NCI-H187 (cell line): ENCODE data around the gene OR2T3.
"Not testable (repeated sequence)": the region's sequence is repeated elsewhere in the genome, so short reads cannot be mapped to it uniquely, and the experiment has no call there.

Experiments
- DNase-seq, 2 experiments: peaks; one replicate each; lab custom pipeline; 2025; lab: John Stamatoyannopoulos, UW

The OR2T3 gene, protein sequence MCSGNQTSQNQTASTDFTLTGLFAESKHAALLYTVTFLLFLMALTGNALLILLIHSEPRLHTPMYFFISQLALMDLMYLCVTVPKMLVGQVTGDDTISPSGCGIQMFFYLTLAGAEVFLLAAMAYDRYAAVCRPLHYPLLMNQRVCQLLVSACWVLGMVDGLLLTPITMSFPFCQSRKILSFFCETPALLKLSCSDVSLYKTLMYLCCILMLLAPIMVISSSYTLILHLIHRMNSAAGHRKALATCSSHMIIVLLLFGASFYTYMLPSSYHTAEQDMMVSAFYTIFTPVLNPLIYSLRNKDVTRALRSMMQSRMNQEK

DNA sequence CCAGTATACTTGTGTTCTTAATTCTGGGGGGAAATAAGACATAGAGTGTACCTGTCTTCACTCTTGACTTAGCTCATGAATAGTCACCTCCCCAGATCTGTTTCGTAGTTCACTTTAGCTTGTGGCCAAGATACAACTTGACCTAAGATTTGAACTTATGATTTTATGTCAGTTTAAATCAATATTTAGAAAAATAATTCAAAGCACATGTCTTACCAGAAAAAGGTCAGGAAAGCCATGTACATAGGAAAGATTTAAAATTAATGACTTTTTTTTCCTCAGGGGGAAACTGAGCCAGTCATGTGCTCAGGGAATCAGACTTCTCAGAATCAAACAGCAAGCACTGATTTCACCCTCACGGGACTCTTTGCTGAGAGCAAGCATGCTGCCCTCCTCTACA is at the start of gene OR2T3:
Gene OR2T3 (plus strand): TSS at position 301 of the 400 bp plus-strand sequence. CDS start 0 bp downstream, at position 301.
- DNase-seq: not testable (repeated sequence)

DNA sequence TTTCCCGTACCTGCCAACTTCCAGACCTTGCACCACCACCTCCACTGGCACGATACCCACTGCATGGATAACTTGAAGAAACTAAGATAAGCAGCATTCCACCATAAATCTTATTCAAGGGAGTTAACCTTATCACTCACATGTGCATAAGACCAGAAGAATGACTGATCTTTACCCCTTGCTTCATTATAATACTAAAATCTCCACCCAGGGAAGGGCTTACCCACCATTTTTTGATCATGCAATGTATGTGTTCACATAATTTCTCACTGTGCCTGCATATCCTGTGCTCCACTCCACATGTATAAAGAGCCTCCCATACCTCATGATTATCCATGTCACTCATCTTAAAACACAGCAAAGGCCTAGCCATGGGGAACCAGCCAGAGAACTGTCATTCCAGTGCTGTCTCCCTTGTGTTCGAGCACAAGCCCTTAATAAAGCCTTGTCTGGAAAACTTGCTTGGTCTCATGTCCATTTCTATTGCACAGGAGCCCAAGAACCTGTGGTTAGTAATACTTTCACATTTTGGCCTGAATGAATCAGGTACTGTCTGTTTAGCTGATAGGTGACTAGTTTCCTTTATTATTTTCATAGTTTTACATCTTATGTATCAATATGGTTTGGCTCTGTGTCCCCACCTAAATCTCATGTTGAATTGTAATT is 45.5 kb upstream of the OR2T3 start:
- DNase-seq: not testable (repeated sequence)

DNA sequence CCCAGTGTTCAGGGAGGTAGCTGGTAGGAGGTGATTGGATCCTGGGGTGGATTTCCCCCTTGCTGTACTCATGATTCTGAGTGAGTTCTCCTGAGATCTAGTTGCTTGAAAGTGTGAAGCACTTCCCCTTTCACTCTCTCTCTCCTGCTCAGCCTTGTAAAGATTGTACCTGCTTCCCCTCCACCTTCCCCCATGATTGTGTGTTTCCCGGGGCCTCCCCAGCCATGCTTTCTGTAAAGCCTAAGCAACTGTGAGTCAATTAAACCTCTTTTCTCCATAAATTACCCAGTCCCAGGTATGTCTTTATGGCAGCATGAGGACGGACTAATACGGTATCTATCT is 45.0 kb upstream of the OR2T3 start:
- DNase-seq: not testable (repeated sequence)

DNA sequence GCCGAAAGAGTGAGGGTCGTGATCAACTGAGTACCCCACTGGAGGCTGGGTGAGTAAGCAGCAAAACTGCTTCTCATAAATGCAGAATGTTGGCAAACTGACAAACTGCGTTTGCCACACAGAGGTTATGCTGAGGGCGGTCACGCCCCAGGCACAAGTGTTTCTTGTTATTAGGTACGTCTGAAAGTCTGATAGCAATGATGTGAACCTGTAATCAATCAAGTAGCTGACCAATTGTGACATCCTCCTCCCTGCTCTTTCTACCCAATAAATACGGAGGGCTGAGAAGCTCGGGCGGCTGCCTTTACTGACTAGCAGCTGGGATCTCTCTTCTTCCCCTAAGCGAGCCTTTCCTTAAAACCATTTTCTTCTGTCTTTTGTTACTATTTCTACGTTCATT is 41.5 kb upstream of the OR2T3 start:
- not testable (repeated sequence) for DNase-seq

DNA sequence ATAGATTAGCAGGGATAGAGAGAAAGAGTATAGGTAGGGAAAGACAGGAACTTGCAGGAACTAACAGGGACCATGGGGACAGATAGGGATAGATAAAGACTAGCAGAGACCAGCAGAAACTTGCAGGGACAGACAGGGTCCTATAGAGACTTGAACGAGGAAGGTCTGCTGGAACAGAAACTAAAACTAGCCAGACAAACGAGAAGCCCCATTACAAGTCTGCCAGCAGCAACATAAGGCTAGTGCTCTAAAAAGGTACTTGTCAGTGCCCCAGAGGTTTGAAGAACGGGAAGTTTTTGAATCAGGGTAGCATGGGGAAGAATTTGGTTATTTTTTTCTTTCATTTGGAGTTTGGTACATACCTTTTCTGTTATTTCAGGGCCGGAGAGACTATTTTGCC is 41.0 kb upstream of the OR2T3 start:
- not testable (repeated sequence) for DNase-seq

DNA sequence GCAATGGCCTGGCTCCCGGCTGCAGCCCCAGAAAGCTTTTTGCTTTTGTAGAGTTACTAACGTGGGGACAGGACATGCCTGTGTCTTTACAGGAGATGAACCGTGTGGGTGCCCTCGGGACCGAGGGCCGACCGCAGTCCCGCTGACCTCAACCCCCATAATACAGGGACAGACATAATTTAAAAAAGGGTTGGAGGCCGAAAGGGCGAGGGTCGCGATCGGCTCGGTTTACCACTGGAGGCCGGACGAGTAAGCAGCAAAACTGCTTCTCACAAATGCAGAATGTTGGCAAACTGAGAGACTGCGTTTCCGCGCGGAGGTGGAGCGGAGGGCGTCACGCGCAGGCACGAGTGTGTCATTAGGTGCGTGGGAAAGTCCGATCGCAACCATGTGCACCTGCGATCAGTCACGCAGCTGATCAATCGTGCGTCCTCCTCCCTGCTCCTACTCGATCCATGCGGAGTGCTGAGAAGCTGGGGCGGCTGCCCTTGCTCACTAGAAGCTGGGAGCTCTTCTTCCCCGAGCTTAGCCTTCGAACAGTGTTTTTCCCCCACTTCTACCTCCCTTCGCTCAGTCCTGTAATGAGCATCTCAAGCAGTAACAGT is 39.2 kb upstream of the OR2T3 start:
- DNase-seq: not testable (repeated sequence)

DNA sequence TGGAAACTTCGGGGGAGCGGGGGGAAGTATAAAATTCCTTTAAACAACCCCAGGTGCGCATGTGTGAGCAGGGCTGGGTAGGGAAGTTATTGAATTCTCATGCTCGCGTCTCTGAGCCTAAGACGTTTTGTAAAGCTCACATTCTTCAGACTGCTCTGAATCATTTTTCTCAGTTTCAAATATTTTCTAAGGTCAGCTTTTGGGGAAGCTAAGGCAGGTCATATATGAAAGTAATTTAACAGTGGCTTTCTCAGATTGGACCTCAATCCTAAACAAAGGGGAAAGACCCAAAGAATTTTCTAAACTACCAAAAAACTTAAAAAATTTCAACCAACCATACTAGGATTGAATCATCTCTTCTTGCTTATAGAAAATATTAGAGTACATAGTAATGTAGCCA is 38.2 kb upstream of the OR2T3 start:
- not testable (repeated sequence) for DNase-seq

DNA sequence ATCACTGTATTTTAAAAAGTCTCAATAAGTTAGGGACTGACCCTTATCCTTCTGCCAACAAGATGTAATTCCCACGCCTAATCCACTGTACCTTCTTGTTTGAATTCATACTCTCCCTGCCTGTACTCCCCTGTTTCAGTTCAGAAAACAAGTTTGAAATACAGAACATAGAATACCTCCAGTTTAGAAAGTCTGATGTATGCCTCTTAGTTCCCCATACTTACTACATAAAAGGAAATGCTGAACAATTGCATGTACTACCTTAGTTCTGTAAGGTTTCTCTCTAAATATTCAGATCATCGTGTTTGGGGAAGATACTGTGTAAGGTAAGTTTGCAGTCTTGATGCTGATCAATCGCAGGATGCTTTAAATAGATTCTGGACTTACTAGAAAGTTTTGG is 36.8 kb upstream of the OR2T3 start:
- DNase-seq: not testable (repeated sequence)

DNA sequence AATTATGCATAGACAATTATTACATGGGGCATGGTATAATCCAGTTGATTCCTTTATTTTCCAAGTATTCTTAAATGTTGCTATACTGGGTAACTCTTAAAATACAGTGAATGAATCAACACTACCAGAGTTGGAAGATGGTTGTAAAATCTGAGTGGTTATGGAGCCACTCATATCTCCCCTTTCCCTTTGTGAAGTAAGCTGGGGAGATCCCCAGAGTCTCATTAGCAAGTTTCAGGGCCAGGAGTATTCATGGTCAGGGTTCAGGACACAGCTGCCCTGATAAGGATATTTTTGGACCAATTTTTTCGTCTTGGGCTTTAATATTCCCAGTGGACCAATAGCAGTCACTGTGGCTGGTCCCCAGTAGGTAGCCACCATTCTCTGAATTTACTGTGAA is 34.5 kb upstream of the OR2T3 start:
- DNase-seq: not testable (repeated sequence)

DNA sequence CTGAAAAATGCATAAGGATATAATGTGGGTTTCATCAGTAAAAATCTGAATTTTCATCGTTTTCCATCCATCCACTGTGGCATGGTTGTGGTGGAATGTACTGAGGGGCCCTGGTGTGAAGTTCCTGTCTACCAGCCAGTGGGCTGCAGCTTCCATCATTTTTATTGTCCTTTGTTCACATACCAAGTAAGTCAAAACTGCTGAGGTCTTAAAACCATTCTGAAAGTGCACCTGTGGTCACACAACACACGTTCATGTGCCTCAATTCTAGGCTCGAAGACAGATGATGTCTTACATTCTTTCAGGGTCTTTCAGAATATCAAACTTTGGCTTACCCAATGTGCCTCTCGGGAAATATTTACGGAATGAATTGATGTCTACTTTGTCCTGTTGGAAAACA is 33.9 kb upstream of the OR2T3 start:
- DNase-seq: not testable (repeated sequence)

DNA sequence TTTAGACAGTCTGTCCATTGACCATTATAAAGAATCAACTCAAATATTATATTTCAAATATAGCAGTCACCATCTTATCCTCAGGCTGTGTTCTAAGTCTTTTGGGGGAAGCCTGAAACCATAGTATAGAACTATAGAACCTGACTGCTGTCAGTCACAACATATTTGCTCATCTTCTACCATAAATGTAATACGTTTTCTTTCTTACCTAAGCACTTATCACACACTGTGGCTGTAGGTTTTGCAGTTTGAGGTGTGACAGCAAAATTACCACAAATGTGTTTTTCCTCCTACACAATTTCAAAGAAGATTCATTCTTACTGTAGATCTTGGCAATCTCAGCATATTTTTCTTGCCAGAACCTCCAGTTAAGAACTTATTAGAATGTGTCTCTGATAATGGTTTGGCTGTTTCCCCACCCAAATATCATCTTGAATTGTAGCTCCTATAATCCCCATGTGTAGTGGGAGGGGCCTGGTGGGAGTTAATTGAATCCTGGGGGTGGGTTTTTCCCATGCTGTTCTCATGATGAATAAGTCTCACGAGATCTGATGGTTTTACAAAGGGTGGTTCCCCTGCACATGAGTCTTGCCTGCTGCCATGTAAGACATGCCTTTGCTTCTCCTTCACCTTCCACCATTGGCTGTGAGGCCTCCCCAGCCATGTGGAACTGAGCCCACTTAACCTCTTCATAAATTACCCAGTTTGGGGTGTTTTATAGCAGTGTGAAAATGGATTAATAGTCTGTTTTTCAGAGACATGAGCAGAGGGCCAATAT is 30.5 kb upstream of the OR2T3 start:
- not testable (repeated sequence) for DNase-seq

DNA sequence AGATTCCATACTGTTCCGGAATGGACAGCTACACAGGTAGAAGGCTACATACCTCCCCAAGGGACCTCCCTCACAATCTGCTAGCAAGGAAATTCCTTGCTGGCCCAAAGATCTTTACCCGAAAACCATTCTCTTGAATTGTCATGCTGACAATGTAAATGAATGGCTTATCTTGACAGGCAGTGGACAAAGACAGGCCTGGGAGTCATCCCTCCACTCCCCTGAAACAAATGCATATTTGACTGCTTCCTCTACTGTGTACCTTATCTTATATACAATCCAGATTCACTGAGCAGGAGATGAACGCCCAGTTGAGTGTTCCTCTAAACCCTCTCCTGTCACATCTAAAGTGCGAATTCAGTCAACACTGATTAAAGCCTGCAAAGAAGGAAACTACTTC is 28.5 kb upstream of the OR2T3 start:
- DNase-seq: not testable (repeated sequence)

DNA sequence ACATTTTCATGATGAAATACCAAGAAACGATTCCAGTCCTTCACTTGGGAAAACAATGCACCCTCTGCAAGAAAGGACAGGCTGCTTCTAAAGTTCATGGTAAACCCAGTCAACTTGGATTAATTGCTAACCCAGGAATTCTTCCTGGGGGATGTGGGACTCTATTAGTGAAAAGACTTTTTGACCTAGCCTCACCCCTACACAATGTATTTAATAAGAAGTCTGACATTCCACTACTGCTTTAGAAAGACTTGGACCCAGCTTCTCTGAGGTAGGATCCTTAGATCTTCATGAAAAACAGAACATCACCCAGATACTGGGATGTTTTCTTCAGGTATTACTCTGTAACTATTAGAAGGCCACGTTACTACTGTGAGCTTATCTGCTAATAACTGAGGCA is 27.8 kb upstream of the OR2T3 start, which contains the start of gene OR2T2:
Gene OR2T2 (plus strand): TSS at position 239 of the 400 bp plus-strand sequence. CDS start 7,161 bp downstream, outside the sequence.
- not testable (repeated sequence) for DNase-seq

DNA sequence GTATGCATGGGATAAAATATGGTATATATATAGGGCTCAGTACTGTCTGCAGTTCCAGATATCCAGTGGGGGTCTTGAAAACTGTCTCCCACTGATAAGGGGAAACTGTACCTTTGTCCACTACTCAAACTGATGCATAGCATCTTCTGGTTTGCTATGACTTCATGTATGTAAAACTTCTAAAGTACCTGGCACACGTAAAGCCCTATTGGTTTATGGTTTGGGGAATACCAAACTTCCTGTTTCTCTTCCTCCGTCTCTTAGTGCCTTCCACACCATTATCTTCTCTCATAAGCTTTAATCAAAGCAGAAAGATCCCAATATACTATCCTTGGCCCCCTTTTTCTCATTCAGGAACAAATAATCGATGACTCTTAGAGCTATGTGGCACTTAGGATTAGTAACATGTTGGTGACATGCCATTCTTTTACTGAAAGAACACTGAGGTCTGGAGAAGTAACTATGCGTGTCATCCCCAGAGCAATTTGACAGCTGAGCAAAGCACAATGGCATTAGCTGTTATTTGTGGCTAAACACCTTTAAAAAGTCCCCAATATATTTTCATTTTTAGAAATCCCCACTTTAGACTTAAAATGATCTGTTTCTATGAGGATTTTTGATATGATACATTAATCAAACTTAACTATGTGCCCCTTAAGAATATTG is 24.6 kb upstream of the OR2T3 start:
- not testable (repeated sequence) for DNase-seq

DNA sequence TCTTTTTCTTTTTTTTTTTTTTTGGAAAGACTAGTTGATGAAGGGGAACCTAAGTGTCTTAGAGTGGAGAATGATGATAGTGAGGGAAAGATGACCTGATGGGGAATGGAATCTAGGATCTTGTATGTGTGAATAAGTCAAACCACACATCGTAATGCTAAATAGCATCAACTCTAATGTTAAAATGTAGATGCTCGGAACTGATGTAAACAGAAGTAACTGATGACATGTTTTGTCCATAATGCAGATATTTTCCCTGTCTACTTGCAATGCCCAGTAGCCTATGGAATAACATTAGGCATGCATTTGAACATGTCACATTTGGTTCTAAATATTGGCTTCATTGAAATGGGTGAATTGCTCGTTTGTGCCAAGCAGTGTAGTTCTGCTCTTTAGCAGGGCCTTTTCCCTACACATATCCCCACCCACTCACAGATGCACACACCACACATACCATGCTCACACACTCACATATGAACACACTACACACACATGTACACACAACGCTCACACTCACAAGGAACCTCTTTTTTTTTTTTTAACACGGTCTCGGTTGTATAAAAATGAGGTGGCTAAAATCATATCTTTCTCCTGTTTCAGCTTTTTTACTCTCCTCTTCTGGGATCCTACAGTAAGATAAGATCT is 23.2 kb upstream of the OR2T3 start:
- DNase-seq: not testable (repeated sequence)

DNA sequence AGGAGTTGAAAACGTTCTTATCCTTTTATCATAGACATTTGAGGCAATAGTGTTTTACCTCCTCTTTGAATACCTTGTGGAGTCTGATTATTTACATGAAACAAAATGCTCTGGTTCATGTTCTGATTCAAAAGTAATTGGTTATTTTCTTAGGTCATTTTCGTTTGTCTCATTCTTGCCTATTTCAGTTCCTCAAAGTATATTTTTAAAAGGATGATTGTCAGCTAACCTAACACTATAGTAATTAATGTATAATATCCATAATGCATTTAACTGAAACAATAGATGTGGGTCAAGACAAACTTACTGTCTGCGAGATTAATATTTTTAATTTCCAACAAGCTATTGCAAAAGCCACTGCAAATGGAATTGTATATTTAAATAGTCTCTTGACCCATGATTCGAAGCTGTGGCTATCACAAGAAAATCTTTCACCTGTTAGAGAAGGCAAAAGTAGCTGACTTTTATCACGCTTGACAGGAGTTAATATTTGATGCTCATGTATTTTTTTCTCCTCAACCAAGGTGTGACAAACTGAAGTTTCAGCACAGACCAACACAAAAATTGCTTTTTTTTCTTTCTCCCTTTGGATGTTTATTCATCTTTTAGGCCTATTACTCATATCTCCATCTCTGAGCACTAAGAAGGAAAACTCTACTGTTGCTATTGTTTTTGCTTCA is 22.5 kb upstream of the OR2T3 start:
- not testable (repeated sequence) for DNase-seq

DNA sequence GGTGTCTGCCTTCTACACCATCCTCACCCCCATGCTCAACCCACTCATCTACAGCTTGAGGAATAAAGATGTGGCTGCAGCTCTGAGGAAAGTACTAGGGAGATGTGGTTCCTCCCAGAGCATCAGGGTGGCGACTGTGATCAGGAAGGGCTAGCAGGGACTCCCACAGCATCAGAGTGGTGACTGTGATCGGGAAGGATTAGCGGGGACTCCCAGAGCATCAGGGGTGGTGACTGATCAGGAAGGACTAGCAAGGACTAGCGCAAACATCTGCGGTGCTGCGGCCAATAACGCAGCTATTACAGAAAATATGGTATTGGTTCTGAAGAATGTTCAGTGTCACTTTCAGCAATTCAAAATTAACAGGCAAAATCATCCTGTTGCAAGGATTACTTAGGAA is 19.5 kb upstream of the OR2T3 start:
- DNase-seq: not testable (repeated sequence)

DNA sequence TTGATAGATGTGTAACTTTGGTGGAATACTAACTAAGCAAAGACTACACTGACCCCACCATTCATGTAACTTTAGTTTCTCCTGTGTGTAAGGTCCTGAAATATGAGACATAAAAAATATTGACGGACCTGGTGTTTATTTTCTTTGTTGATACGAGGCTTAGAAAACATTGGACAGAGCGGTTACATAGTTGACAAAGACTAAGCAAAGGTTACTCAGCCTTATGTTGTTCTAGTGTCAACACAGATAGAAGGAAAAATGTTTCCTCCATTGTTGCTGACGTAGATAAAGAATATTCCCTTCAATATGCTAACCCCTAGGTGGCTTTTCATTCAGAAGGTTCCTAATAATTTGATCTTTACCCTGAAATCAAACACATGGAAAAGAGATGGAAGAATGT is 18.1 kb upstream of the OR2T3 start:
- DNase-seq: not testable (repeated sequence)

DNA sequence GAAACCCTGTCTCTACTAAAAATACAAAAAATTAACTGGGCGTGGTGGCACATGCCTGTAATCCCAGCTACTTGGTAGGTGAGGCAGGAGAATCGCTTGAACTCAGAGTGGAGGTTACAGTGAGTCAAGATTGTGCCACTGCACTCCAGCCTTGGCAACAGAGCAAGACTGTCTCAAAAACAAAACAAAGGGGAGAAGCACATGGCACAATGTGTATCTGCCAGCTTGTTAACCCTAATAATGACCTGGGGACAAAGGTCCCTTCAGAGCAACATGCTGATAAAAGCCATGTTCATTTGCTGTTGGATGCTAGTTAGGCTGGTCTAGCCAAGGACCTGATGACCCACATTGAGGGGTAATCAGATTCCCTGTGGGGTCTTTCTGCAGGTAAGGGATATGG is 16.5 kb upstream of the OR2T3 start:
- not testable (repeated sequence) for DNase-seq

DNA sequence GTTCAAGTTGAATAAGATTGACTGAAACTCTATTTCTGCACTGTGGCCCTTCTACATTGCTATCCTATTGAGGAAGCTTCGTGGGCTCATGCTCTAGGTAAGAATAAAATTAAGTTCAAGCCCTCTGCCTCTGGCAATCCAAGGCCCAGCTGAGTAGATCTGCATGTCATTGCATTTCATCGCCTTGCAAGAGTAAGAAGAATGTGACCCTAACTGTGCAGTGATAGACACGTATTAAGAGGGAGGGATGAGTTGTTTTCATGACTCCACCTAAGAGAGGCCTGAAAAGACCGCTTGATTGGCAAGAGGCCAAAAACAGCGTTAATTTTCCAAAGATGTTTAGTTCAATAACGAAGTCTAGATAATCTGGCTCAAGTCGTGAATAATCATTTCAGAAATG is 14.0 kb upstream of the OR2T3 start:
- DNase-seq: not testable (repeated sequence)

DNA sequence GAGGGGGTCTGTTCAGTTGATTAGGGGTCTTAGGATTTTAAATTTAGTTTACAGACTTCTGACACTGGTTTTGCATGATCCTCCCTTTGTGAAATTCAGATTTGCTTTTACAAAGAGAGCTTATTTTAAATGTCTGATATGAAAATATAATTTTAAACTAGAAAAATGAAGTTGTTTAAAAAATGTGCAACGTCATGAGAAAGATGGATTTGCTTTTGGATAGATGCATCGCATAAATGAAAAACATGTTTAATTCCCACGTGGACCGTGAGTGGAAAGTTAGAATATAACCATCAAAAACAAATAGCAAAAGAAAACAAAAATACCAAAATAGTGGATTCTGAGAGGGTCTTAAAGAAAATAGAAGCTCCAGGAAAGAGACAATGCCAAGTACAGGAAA is 2.0 kb upstream of the OR2T3 start:
- DNase-seq: no peak
